Esophagus muscularis mucosa (tissue), 4 donors: ENCODE measurements around the gene FGD2. TPM values are rescaled to one million over a fixed set of nuclear protein-coding genes. Genes with fewer than 3 reads are reported as not detected.

Source experiments
- DNase-seq: peaks from one replicate; pipeline ENCODE4 v3.0.0-alpha.2; 2017; ENCODE audit errors: extremely low spot score
- H3K27ac ChIP-seq, 4 donors: fragments of 200-600 bp; sonication (generic); replicated peaks in 1 of 4; 1 replicate in 3 of 4; 2 replicates in 1 of 4; pipeline ENCODE4 v1.5.1; 2016 to 2019; ENCODE audit warnings: mild to moderate bottlenecking in 1 of 4
- H3K27me3 ChIP-seq, 4 donors: fragments of 200-600 bp; sonication (generic); one replicate each; pipeline versions ENCODE4 v1.5.1 to v1.6.0; 2016 to 2019
- H3K36me3 ChIP-seq, 4 donors: fragments of 200-600 bp; sonication (generic); one replicate each; pipeline ENCODE4 v1.5.1; 2016 to 2019
- H3K4me1 ChIP-seq, 4 donors: fragments of 200-600 bp; sonication (generic); one replicate each; pipeline ENCODE4 v1.5.1; 2016 to 2019
- H3K4me3 ChIP-seq, 4 donors: fragments of 200-600 bp; sonication (generic); 1 replicate in 2 of 4; 2 replicates in 2 of 4; pipeline ENCODE4 v1.5.1; 2016 to 2019; ENCODE audit warnings: mild to moderate bottlenecking in 4 of 4, moderate library complexity in 1 of 4
- H3K9me3 ChIP-seq, 4 donors: fragments of 200-600 bp; sonication (generic); 1 replicate in 3 of 4; 2 replicates in 1 of 4; pipeline ENCODE4 v1.5.1; 2016 to 2019
- CTCF ChIP-seq, 3 experiments: fragments of 200-600 bp in 2 of 3; fragments of 450-650 bp in 1 of 3; sonication (generic) in 2 of 3; IDR thresholded peaks; one replicate each; pipeline ENCODE4 v1.5.1; 2017 to 2019; ENCODE audit warnings: antibody characterized with exemption in 3 of 3, mild to moderate bottlenecking in 2 of 3, moderate library complexity in 1 of 3
- EP300 ChIP-seq: sonication (generic); formaldehyde crosslinking; IDR thresholded peaks from one replicate; pipeline ENCODE4 v1.6.1; 2017; ENCODE audit warnings: antibody characterized with exemption
- POLR2A ChIP-seq: fragments of 450-650 bp; IDR thresholded peaks from one replicate; pipeline ENCODE4 v1.6.1; 2017; ENCODE audit warnings: antibody characterized with exemption, moderate library complexity, mild to moderate bottlenecking, low read depth
- POLR2AphosphoS5 ChIP-seq, 2 donors: sonication (generic); formaldehyde crosslinking; IDR thresholded peaks; one replicate each; pipeline ENCODE4 v1.6.1; 2017; ENCODE audit warnings: antibody characterized with exemption in 2 of 2
- WGBS: methylation state at CpG from one replicate; pipeline ENCODE4 v1.1.5; 2018; 5-methylcytosine and 5-hydroxymethylcytosine counted together
- intact Hi-C: fragments of 100-400 bp; cut with DNase I; formaldehyde crosslinking; loops from one replicate; pipeline ENCODE4 v1.15.1; 2023
- total RNA-seq, 4 donors: library from RNA; depleted of rRNA; stranded (reverse); fragments of >200 nt; gene quantifications; one replicate each; pipeline versions ENCODE4 v1.1.0 to v1.2.1, GENCODE V29; 2016

FGD2 gene
- total RNA-seq, 4 donors from 2014 or later: 13.9 to 23.1 (median 19.3) TPM

GRCh38 chr6:37048403-37048850 lies 43.0 kb downstream of the FGD2 start:
- 60% methylated on average over 3 of the region's 3 CpGs for WGBS
- peaks cover 17 to 31% (median 22%) of the 10 kb centered on the region in 4 donors for H3K4me1 ChIP-seq
- H3K27ac ChIP-seq: no peak overlapping the region
- no peak overlapping the region for H3K4me3 ChIP-seq
- no peaks in the 10 kb centered on the region for H3K36me3 ChIP-seq
- no peaks in the 10 kb centered on the region for H3K9me3 ChIP-seq
- TF ChIP-seq POLR2A (no peak), POLR2AphosphoS5 (IDR thresholded peaks at IDR 0.05) (no peak), EP300 (no peak), CTCF (IDR thresholded peaks at IDR 0.05) (no peak)
- H3K27me3 ChIP-seq: no peaks in the 10 kb centered on the region
- DNase-seq: no peak
- intact Hi-C loops: no loop called here

GRCh38 chr6:37048851-37049757 lies 43.6 kb downstream of the FGD2 start:
- Histone ChIP-seq H3K36me3 (no peaks in the 10 kb centered on the region), H3K27ac (peak overlapping the region in 3 of 4 donors; percentile 48 to 62 (median 55)), H3K4me1 (peaks cover 17 to 31% (median 22%) of the 10 kb centered on the region in 4 donors), H3K27me3 (no peaks in the 10 kb centered on the region), H3K4me3 (no peak overlapping the region), H3K9me3 (no peaks in the 10 kb centered on the region)
- intact Hi-C loops: no loop called here
- TF ChIP-seq CTCF (IDR thresholded peaks at IDR 0.05) (no peak), POLR2A (no peak), EP300 (no peak), POLR2AphosphoS5 (IDR thresholded peaks at IDR 0.05) (no peak)
- no peak for DNase-seq
- 78% methylated on average over 19 of the region's 19 CpGs for WGBS

GRCh38 chr6:37049758-37050044 lies 44.2 kb downstream of the FGD2 start:
- peak overlapping the region; percentile 17 to 62 (median 50) for H3K27ac ChIP-seq
- H3K27me3 ChIP-seq: no peaks in the 10 kb centered on the region
- H3K4me1 ChIP-seq: peaks cover 17 to 31% (median 22%) of the 10 kb centered on the region in 4 donors
- TF ChIP-seq CTCF (IDR thresholded peaks at IDR 0.05) (no peak), EP300 (no peak), POLR2A (no peak)
- no peaks in the 10 kb centered on the region for H3K9me3 ChIP-seq
- no peaks in the 10 kb centered on the region for H3K36me3 ChIP-seq
- no peak overlapping the region for H3K4me3 ChIP-seq
- intact Hi-C loops: loop anchor here (2.0 kb wide), 1 partner anchor 123 kb away; no protein-coding TSS in a partner anchor
- WGBS: 85% methylated on average over 3 of the region's 3 CpGs
- DNase-seq: no peak

GRCh38 chr6:37050045-37050853 lies 44.8 kb downstream of the FGD2 start:
- Histone ChIP-seq H3K9me3 (no peaks in the 10 kb centered on the region), H3K27ac (peak overlapping the region; percentile 17 to 62 (median 54)), H3K36me3 (no peaks in the 10 kb centered on the region), H3K4me1 (peaks cover 17 to 31% (median 22%) of the 10 kb centered on the region in 4 donors), H3K4me3 (no peak overlapping the region), H3K27me3 (no peaks in the 10 kb centered on the region)
- intact Hi-C loops: loop anchor here (2.0 kb wide), 1 partner anchor 123 kb away; no protein-coding TSS in a partner anchor
- no peak for DNase-seq
- WGBS: 62% methylated on average over 13 of the region's 24 CpGs
- no peak for TF ChIP-seq POLR2A
- no peak for TF ChIP-seq CTCF (IDR thresholded peaks at IDR 0.05)
- TF ChIP-seq EP300: peak; percentile 62
- peak; percentile 20 to 37 for TF ChIP-seq POLR2AphosphoS5 (IDR thresholded peaks at IDR 0.05)
